ENCODE measurements around the gene GIT1. TPM values are rescaled to one million over a fixed set of nuclear protein-coding genes. Genes with fewer than 3 reads are reported as not detected.

The GIT1 gene
- total and polyA plus RNA-seq, 12 donors: 13.7 to 51.6 (median 31.7) TPM

- TF ChIP-seq CTCF (IDR thresholded peaks at IDR 0.05) (no peak), POLR2A (IDR thresholded peaks at IDR 0.05) (no peak)
- no peak overlapping the region for H3K27ac ChIP-seq
- no peaks in the 10 kb centered on the region for H3K27me3 ChIP-seq
- intact Hi-C loops (cut with DNase I): loop anchor here in 1 of 2 donors (5.0 kb wide), 1 partner anchor 36 kb away; no protein-coding TSS in a partner anchor
- DNase-seq: peak in 2 of 7 donors; percentile 15 to 17
- peaks cover 14 to 16% of the 10 kb centered on the region in 2 donors for H3K4me1 ChIP-seq (replicated peaks in 1 of 2)
- WGBS, 4 donors: 90 to 94% (median 92%) methylated on average over 13 to 37 of the region's 37 CpGs
- no peaks in the 10 kb centered on the region for H3K9me3 ChIP-seq (replicated peaks in 1 of 3)
- no peak overlapping the region for H3K4me3 ChIP-seq
- H3K36me3 ChIP-seq (replicated peaks in 1 of 2): peaks cover 0 to 52% of the 10 kb centered on the region in 2 donors
Measured at GRCh38 chr17:29576214-29577000, 13.0 kb downstream of the GIT1 start.

- no peak for TF ChIP-seq CTCF (IDR thresholded peaks at IDR 0.05)
- no peak for TF ChIP-seq POLR2A (IDR thresholded peaks at IDR 0.05)
- Histone ChIP-seq H3K27me3 (no peaks in the 10 kb centered on the region), H3K4me1 (replicated peaks in 1 of 2) (peaks cover 14 to 16% of the 10 kb centered on the region in 2 donors), H3K27ac (no peak overlapping the region), H3K9me3 (replicated peaks in 1 of 3) (no peaks in the 10 kb centered on the region), H3K4me3 (no peak overlapping the region), H3K36me3 (replicated peaks in 1 of 2) (peaks cover 0 to 52% of the 10 kb centered on the region in 2 donors)
- intact Hi-C loops (cut with DNase I): loop anchor here in 1 of 2 donors (5.0 kb wide), 1 partner anchor 37 kb away; no protein-coding TSS in a partner anchor
- DNase-seq: peak in 1 of 7 donors; percentile 22
- WGBS, 4 donors: 88 to 93% (median 92%) methylated on average over 15 to 28 of the region's 28 CpGs
Measured at GRCh38 chr17:29575511-29576213, 13.8 kb downstream of the GIT1 start.

DNA sequence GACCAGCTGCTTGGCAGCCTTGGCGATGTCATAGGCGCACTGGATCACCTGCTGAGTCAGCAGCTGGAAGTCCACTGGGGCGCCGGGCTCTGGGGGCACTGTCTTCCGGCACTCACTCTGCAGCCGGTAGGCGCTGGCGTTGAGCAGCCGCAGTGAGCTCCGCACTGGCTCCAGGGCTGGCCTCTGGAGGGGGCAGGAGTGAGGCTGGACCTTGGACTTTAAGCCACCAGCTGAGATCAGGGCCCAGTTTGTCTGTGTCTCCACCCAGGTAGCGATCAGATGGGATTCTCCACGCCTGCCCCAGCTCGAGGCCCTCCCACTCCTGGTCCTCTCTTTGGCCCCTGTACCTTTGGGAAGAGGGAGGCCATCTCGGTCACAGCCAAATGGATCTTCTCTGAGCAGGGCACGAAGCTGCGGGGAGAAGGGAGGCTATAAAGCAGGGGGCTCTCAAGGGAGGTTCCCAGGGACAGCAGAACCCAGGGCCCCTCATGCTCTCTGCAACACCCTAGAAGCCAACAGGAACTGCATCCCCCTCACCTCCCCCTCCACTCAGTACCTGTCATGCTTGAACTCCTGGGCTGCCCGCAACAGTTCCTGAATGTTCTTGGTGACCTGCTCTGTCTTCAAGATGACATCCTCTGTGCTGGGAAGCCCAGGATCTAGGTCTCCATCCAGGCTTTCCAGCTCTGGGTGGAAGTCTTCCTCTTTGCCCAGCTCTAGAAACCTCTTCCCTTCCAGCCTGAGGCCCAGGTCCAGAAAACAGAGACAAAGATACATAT, 14.5 kb downstream of the GIT1 start:
- Histone ChIP-seq H3K36me3 (replicated peaks in 1 of 2) (peaks cover 0 to 52% of the 10 kb centered on the region in 2 donors), H3K4me3 (no peak overlapping the region), H3K9me3 (replicated peaks in 1 of 3) (no peaks in the 10 kb centered on the region), H3K4me1 (replicated peaks in 1 of 2) (peaks cover 14 to 16% of the 10 kb centered on the region in 2 donors), H3K27ac (no peak overlapping the region), H3K27me3 (no peaks in the 10 kb centered on the region)
- DNase-seq: peak in 2 of 7 donors; percentile 6 to 21
- no peak for TF ChIP-seq CTCF (IDR thresholded peaks at IDR 0.05)
- TF ChIP-seq POLR2A (IDR thresholded peaks at IDR 0.05): no peak
- WGBS, 4 donors: 89 to 100% (median 92%) methylated on average over 1 to 17 of the region's 17 CpGs
- intact Hi-C loops (cut with DNase I): loop anchor here in 1 of 2 donors (5.0 kb wide), 1 partner anchor 37 kb away; no protein-coding TSS in a partner anchor

Data from adrenal gland (tissue), 12 donors.